Measurements from ENCODE around the gene MMP7. TPM values are rescaled to one million over a fixed set of nuclear protein-coding genes. Genes with fewer than 3 reads are reported as not detected.
A peak's percentile ranks its signal among the peaks of the same experiment; 100 is the strongest.

The MMP7 gene
- total and polyA plus RNA-seq, 2 donors from 2014 or later = 101 to 1,380 TPM

- no peak for TF ChIP-seq CTCF (IDR thresholded peaks at IDR 0.05; ENCODE audit: borderline replicate concordance, extremely low read depth, insufficient read depth)
- no peak for FAIRE-seq
- Histone ChIP-seq H3K9ac (ENCODE audit: low read length in 3 of 3) (no peak overlapping the region), H3K27me3 (ENCODE audit: control insufficient read depth, insufficient read depth, low read length) (no peaks in the 10 kb centered on the region), H3K4me1 (ENCODE audit: control insufficient read depth in 2 of 3, insufficient read depth in 2 of 3, low read depth in 1 of 3, low read length in 3 of 3) (no peaks in the 10 kb centered on the region), H3K9me3 (ENCODE audit: control insufficient read depth in 2 of 3, insufficient read depth in 1 of 3, low read length in 3 of 3) (no peaks in the 10 kb centered on the region), H3K27ac (ENCODE audit: low read depth in 2 of 2, low read length in 2 of 2) (no peak overlapping the region), H3K36me3 (ENCODE audit: control insufficient read depth in 2 of 3, insufficient read depth in 3 of 3, low read length in 3 of 3) (no peaks in the 10 kb centered on the region), H3K4me3 (ENCODE audit: low read length in 3 of 3) (no peak overlapping the region)
- DNase-seq = no peak
- intact Hi-C loops (cut with DNase I) = no loop called here
Observed at GRCh38 chr11:102479733-102480132, 50.8 kb downstream of the MMP7 start.

GRCh38 chr11:102478673-102479299 is 51.8 kb downstream of the MMP7 start:
- intact Hi-C loops (cut with DNase I) = no loop called here
- H3K4me1 ChIP-seq (ENCODE audit: control insufficient read depth in 2 of 3, insufficient read depth in 2 of 3, low read depth in 1 of 3, low read length in 3 of 3) = no peaks in the 10 kb centered on the region
- no peak overlapping the region for H3K9ac ChIP-seq (ENCODE audit: low read length in 3 of 3)
- H3K9me3 ChIP-seq (ENCODE audit: control insufficient read depth in 2 of 3, insufficient read depth in 1 of 3, low read length in 3 of 3) = no peaks in the 10 kb centered on the region
- H3K27me3 ChIP-seq (ENCODE audit: control insufficient read depth, insufficient read depth, low read length) = no peaks in the 10 kb centered on the region
- FAIRE-seq (no peak), DNase-seq (no peak)
- no peaks in the 10 kb centered on the region for H3K36me3 ChIP-seq (ENCODE audit: control insufficient read depth in 2 of 3, insufficient read depth in 3 of 3, low read length in 3 of 3)
- no peak overlapping the region for H3K27ac ChIP-seq (ENCODE audit: low read depth in 2 of 2, low read length in 2 of 2)
- TF ChIP-seq CTCF (IDR thresholded peaks at IDR 0.05; ENCODE audit: borderline replicate concordance, extremely low read depth, insufficient read depth) = no peak
- no peak overlapping the region for H3K4me3 ChIP-seq (ENCODE audit: low read length in 3 of 3)

- intact Hi-C loops (cut with DNase I) = no loop called here
- H3K4me1 ChIP-seq (ENCODE audit: control insufficient read depth in 2 of 3, insufficient read depth in 2 of 3, low read depth in 1 of 3, low read length in 3 of 3) = no peaks in the 10 kb centered on the region
- FAIRE-seq (no peak), DNase-seq (peak in 2 of 5 donors; percentile 34 to 38)
- no peak overlapping the region for H3K4me3 ChIP-seq (ENCODE audit: low read length in 3 of 3)
- H3K9ac ChIP-seq (ENCODE audit: low read length in 3 of 3) = no peak overlapping the region
- H3K27ac ChIP-seq (ENCODE audit: low read depth in 2 of 2, low read length in 2 of 2) = no peak overlapping the region
- no peaks in the 10 kb centered on the region for H3K36me3 ChIP-seq (ENCODE audit: control insufficient read depth in 2 of 3, insufficient read depth in 3 of 3, low read length in 3 of 3)
- H3K27me3 ChIP-seq (ENCODE audit: control insufficient read depth, insufficient read depth, low read length) = no peaks in the 10 kb centered on the region
- TF ChIP-seq CTCF (IDR thresholded peaks at IDR 0.05; ENCODE audit: borderline replicate concordance, extremely low read depth, insufficient read depth) = no peak
- no peaks in the 10 kb centered on the region for H3K9me3 ChIP-seq (ENCODE audit: control insufficient read depth in 2 of 3, insufficient read depth in 1 of 3, low read length in 3 of 3)
Observed at GRCh38 chr11:102476812-102477211, 53.7 kb downstream of the MMP7 start.

- Histone ChIP-seq H3K4me1 (ENCODE audit: control insufficient read depth in 2 of 3, insufficient read depth in 2 of 3, low read depth in 1 of 3, low read length in 3 of 3) (no peaks in the 10 kb centered on the region), H3K4me3 (ENCODE audit: low read length in 3 of 3) (no peak overlapping the region), H3K27ac (ENCODE audit: low read depth in 2 of 2, low read length in 2 of 2) (no peak overlapping the region), H3K36me3 (ENCODE audit: control insufficient read depth in 2 of 3, insufficient read depth in 3 of 3, low read length in 3 of 3) (no peaks in the 10 kb centered on the region), H3K27me3 (ENCODE audit: control insufficient read depth, insufficient read depth, low read length) (no peaks in the 10 kb centered on the region), H3K9me3 (ENCODE audit: control insufficient read depth in 2 of 3, insufficient read depth in 1 of 3, low read length in 3 of 3) (no peaks in the 10 kb centered on the region), H3K9ac (ENCODE audit: low read length in 3 of 3) (no peak overlapping the region)
- intact Hi-C loops (cut with DNase I) = no loop called here
- DNase-seq = no peak
- FAIRE-seq = no peak
- TF ChIP-seq CTCF (IDR thresholded peaks at IDR 0.05; ENCODE audit: borderline replicate concordance, extremely low read depth, insufficient read depth) = no peak
Observed at GRCh38 chr11:102476069-102476468, 54.5 kb downstream of the MMP7 start.
